ENCODE results near the gene MAP2K3.

Gene MAP2K3

DNA sequence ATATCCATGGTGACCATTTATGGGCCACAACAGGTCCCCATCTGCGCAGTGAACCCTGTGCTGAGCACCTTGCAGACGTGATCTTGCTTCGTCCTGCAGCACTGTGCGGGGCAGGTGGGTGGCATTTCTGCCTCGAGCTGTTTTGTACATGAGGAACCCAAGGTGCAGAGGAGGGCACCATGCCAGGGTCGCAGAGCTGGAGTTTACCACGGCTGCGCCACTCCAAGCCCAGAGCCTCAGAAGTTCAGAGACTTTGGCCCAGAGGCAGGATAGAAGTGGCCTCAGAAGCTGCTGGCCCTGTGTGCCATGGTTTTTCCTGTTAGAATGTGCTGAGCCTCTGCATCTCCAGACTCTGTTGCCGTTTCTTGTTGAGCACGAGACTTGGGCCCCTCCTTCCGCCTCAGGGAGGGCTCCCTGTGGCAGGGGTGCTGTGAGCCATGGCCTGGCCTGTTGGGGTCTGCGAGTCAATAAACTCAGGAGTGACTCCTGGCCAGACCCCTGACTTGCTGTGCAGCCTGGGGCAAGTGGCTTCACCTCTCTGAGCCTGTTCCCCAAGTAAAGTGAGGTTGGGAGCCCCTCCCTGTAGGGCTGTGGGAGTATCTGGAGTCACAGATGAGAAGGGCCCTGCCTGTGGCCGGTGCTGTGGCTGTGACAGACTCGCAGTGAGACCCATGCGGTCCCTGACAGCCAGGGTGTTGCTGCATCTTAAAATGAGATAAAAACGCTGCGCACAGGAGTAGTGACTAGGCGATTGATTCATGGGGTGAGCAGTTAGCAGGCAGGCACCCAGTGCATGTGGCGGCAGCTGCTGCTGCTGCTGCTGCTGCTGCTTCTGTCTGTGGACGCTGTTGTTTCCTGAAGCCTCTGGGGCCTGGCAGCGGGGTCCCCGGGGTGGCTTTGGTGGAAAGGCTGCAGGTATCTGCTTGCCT is 11.8 kb downstream of the MAP2K3 start:
- in situ Hi-C loops (cut with HindIII; ENCODE audit: low pct_ligation_motif_present, low sequenced_read_pairs) = no loop called here

GRCh38 chr17:21297026-21297520 is 12.6 kb downstream of the MAP2K3 start:
- H3K27me3 ChIP-seq (replicated peaks) = no peaks in the 10 kb centered on the region
- TF ChIP-seq, protein P1, sequence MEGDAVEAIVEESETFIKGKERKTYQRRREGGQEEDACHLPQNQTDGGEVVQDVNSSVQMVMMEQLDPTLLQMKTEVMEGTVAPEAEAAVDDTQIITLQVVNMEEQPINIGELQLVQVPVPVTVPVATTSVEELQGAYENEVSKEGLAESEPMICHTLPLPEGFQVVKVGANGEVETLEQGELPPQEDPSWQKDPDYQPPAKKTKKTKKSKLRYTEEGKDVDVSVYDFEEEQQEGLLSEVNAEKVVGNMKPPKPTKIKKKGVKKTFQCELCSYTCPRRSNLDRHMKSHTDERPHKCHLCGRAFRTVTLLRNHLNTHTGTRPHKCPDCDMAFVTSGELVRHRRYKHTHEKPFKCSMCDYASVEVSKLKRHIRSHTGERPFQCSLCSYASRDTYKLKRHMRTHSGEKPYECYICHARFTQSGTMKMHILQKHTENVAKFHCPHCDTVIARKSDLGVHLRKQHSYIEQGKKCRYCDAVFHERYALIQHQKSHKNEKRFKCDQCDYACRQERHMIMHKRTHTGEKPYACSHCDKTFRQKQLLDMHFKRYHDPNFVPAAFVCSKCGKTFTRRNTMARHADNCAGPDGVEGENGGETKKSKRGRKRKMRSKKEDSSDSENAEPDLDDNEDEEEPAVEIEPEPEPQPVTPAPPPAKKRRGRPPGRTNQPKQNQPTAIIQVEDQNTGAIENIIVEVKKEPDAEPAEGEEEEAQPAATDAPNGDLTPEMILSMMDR (IDR thresholded peaks at IDR 0.05; ENCODE audit: low read depth, low read length, missing control alignments) = no peak
- no peak overlapping the region for H3K4me3 ChIP-seq (ENCODE audit: low read depth, low read length)
- in situ Hi-C loops (cut with HindIII; ENCODE audit: low pct_ligation_motif_present, low sequenced_read_pairs) = no loop called here
- peaks cover 31% of the 10 kb centered on the region for H3K36me3 ChIP-seq (replicated peaks)
- no peak overlapping the region for H3K27ac ChIP-seq
- DNase-seq = no peak

More for the DNA sequence above, 11.8 kb downstream of the MAP2K3 start:
- DNase-seq = no peak
- H3K27ac ChIP-seq = no peak overlapping the region
- TF ChIP-seq, protein P1 (IDR thresholded peaks at IDR 0.05; ENCODE audit: low read depth, low read length, missing control alignments) = no peak
- no peak overlapping the region for H3K4me3 ChIP-seq (ENCODE audit: low read depth, low read length)
- no peaks in the 10 kb centered on the region for H3K27me3 ChIP-seq (replicated peaks)
- peaks cover 26% of the 10 kb centered on the region for H3K36me3 ChIP-seq (replicated peaks)

DNA sequence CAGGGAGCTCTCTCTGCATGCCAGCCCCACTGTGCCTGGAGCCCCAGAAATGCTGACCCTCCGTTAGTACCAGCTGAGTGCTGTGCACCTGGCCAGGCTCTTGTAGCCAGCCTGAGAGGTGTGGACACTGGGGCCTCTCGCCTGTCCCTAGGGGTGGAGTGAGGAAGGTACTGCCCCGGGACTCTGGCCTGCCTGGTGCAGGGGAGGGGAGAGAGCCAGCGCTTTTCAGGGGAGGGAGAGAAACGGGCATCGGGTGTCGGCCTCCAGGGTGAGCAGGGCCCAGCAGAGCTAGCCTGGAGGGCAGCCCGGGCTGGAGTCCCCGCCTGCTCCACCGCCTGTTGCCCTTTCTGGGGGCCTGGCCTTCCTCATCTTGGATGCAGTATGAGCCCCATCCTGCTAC is 13.1 kb downstream of the MAP2K3 start:
- Histone ChIP-seq H3K36me3 (replicated peaks) (peaks cover 36% of the 10 kb centered on the region), H3K4me3 (ENCODE audit: low read depth, low read length) (no peak overlapping the region), H3K27me3 (replicated peaks) (no peaks in the 10 kb centered on the region), H3K27ac (no peak overlapping the region)
- DNase-seq = no peak
- in situ Hi-C loops (cut with HindIII; ENCODE audit: low pct_ligation_motif_present, low sequenced_read_pairs) = no loop called here
- TF ChIP-seq, protein P1 (IDR thresholded peaks at IDR 0.05; ENCODE audit: low read depth, low read length, missing control alignments) = no peak

- H3K4me3 ChIP-seq (ENCODE audit: low read depth, low read length) = no peak overlapping the region
- TF ChIP-seq, protein P1 (IDR thresholded peaks at IDR 0.05; ENCODE audit: low read depth, low read length, missing control alignments) = no peak
- no peaks in the 10 kb centered on the region for H3K27me3 ChIP-seq (replicated peaks)
- DNase-seq = no peak
- no peak overlapping the region for H3K27ac ChIP-seq
- H3K36me3 ChIP-seq (replicated peaks) = peaks cover 41% of the 10 kb centered on the region
- in situ Hi-C loops (cut with HindIII; ENCODE audit: low pct_ligation_motif_present, low sequenced_read_pairs) = no loop called here
Measured at GRCh38 chr17:21298056-21298982, 13.8 kb downstream of the MAP2K3 start.

GRCh38 chr17:21298983-21299519 is 14.5 kb downstream of the MAP2K3 start:
- no peak overlapping the region for H3K4me3 ChIP-seq (ENCODE audit: low read depth, low read length)
- H3K27me3 ChIP-seq (replicated peaks) = no peaks in the 10 kb centered on the region
- no peak overlapping the region for H3K27ac ChIP-seq
- TF ChIP-seq, protein P1 (IDR thresholded peaks at IDR 0.05; ENCODE audit: low read depth, low read length, missing control alignments) = no peak
- H3K36me3 ChIP-seq (replicated peaks) = peaks cover 46% of the 10 kb centered on the region
- no peak for DNase-seq
- in situ Hi-C loops (cut with HindIII; ENCODE audit: low pct_ligation_motif_present, low sequenced_read_pairs) = no loop called here
